Erythroblast (primary cell): ENCODE data around the gene LMBR1.

Source experiments
- GATA1 ChIP-seq: IDR thresholded peaks from 2 replicates; pipeline ENCODE4 v1.6.1; 2011; ENCODE audit warnings: low read depth, mild to moderate bottlenecking, control low read depth, low read length, moderate library complexity
- POLR2A ChIP-seq: IDR thresholded peaks from 2 replicates; pipeline ENCODE4 v1.6.1; 2011; ENCODE audit warnings: mild to moderate bottlenecking, low read length

- TF ChIP-seq POLR2A, result no peak
- no peak for TF ChIP-seq GATA1
Observed at GRCh38 chr7:156753229-156753560, 139.8 kb downstream of the LMBR1 start.
